GM21576 (cell line): Measurements from ENCODE around the gene EPHA4.

Source experiments
- ATAC-seq: cut with Tn5 transposase; IDR thresholded peaks from one replicate; pipeline ENCODE4 v1.9.1; 2021; ENCODE audit warnings: mild to moderate bottlenecking, moderate library complexity; ENCODE audit not compliant: unreplicated experiment

Gene EPHA4

GRCh38 chr2:221447310-221447709 lies 124.8 kb downstream of the EPHA4 start:
- no peak for ATAC-seq

GRCh38 chr2:221446140-221446539 lies 126.0 kb downstream of the EPHA4 start:
- no peak for ATAC-seq

DNA sequence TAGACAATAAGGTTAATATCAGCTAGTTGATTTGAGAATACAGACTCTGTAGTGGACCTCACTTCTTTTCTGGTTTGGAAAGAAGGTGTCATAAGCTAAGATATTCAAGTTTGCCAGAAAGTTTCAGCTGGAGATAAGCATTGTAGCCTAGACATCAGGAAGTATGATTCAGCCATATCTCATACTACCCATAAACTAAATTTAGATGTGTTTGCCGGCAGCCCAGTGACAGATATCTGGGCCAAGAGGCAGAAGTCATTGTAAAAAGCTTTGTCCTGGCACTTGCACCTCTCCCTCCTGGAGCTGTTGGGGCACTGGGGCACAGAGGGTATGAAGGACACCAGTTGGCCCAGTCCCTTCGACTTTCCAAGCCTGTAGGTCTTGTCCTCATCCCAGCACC lies 128.0 kb downstream of the EPHA4 start:
- no peak for ATAC-seq

GRCh38 chr2:221443645-221444044 lies 128.5 kb downstream of the EPHA4 start:
- ATAC-seq: no peak

DNA sequence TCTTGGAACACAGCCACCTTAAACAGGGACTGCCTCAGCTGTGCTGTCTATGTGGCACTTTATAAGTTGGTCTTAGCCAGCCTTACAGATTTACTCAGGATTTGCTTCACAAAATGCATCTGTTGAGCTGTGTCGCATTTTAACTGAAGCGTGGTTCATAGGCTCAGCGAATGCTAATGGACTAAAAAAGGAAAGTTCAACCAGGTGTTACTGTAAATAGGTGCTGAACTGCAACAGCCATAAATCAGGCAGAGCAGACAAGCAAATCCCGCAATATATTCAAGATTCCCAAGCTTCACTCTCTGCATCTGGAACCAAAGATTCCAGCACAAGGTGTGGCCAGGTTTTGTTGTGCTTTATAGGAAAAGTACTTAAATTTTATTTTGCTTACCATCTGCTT lies 130.0 kb downstream of the EPHA4 start:
- no peak for ATAC-seq

GRCh38 chr2:221439761-221440479 lies 132.2 kb downstream of the EPHA4 start:
- ATAC-seq: no peak

- no peak for ATAC-seq
Measured at GRCh38 chr2:221437056-221437455, 135.0 kb downstream of the EPHA4 start.

GRCh38 chr2:221435171-221435570 lies 136.9 kb downstream of the EPHA4 start:
- ATAC-seq: no peak

- ATAC-seq: no peak
Measured at GRCh38 chr2:221434142-221434541, 138.0 kb downstream of the EPHA4 start.

DNA sequence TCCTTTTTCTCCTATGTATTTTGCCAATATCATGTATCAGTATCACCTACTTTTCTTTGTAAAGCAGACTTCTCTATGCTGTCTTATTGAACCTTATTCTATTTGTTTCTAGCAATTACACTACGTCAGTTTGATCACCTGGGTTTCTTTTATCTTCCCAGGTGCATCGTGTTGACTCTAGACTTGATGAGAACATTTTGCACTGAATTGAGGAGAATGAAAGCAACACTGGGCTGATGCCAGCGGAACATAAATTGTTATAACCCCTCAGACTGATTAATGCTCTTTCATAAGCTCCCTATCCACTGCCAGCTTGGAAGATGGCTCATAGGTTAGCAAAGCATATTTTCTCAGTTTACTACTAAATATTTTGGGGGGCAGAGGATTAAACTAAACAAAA lies 140.6 kb downstream of the EPHA4 start:
- no peak for ATAC-seq

DNA sequence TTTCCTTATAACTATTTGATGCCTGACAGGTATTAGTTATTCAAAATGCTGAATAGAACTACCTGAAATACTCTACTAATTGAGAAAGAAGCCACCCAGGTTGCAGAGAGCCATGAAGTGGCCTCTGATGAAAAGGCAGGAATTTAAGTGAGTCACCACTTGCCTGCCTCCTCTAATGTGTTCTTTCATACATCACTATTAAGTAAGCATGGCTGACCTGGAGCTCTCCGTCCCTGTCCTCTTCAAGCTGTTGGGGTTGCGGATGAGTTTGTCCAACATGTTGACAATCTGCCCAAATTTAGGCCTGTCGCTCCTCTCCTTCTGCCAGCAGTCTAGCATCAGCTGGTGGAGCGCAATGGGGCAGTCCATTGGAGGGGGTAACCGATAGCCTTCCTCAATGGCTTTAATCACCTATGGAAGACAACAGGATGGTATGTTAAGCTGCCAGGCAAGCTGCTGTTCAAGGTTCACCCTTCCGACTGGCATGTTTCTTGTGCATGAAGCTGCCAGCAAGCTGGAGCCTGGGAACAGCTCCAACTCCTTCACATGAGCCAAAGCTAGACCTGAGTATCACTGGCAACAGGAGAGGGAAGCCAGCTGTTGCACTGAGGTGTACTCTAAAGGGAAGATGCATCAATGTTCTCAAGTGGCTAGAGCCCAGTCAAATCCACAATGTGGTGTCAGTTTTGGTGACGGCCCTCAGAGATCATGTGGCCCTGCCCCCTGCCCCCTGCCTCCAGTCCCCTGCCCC lies 142.2 kb downstream of the EPHA4 start:
- ATAC-seq: no peak

DNA sequence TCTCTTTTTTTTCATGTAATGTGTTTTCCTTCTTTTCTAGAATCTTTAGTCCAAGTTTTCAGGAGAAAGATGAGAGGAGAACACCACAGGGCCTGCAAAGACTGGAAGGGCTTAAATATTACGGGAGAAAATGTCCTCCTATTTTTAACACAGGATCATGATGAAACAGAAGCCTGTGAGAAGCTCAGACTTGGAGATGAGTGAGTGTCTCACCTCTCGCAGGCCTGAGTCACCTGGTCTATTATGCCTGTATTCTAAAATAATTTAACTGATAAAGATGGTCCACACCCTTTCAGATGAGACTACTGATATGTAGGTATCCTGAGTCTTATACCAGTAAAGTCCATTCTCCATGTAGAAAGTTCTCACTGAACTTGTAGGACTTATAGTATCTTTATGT lies 143.2 kb downstream of the EPHA4 start:
- ATAC-seq: no peak

GRCh38 chr2:221426929-221427328 lies 145.2 kb downstream of the EPHA4 start:
- ATAC-seq: no peak

- no peak for ATAC-seq
Measured at GRCh38 chr2:221425891-221426290, 146.2 kb downstream of the EPHA4 start.

DNA sequence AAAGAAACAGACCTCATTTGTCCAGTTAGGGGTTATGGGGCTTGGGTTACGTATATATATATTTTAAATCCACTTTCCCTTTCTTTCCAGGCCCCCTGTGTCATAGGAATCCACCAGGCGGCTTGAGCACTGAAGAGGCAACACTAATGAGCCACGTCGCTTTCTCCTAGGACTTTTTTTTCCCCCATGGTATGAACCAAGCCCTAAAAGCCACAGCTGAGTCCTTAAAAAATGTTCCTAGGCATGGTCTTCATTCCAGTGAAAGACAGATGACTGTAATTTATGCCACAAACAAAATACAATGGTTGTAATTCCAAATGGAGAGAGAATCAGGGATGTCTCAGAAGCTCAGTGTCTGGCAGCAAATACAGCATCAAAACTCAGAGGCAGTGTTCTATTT lies 146.8 kb downstream of the EPHA4 start:
- no peak for ATAC-seq

DNA sequence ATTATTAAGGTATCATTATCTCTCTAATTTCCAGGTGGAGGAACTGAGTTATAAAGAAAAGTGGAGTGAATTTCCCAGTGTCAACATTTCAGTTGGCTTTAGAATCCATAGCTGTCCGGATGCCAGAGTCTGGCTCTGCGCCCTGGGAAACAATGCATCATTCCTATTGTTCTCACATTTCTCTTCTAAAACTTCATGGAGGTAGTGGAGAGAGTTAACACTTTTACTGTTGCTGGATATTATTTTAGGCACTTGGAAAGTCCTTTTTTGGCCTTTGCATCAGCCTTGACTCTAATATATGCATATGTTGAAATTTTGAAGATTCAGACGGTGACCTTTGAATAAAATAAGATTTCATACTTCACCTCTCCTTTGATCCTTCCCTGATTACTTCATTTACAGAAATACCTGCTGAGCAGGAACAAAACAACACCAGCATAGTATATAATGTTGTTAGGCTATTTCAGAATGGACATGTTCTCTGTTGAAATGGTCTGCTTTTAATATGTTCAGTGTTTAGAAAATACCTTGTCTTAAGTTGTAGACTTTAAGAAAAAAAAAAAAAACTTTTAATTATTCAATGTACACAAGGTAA lies 148.8 kb downstream of the EPHA4 start:
- no peak for ATAC-seq

- no peak for ATAC-seq
Measured at GRCh38 chr2:221422516-221423209, 149.4 kb downstream of the EPHA4 start.

DNA sequence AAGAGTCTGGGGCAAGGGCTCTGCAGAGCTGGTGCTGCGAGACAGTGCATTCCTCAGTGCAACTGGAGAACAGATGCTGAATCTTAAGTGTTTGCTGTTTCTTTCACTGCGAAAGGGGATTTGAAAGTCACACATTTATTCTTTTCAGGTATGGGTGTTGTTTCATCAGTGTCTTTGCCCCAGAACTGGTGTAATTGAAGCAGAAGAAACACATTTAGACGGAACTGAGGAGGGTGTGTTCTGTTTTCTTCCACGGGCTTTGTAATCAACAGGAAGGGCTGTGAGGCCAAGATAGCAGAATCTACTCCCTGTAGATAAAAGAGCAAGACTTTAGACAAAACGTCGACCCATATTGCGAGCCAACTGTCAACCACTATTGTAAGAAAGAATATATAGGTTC lies 151.9 kb downstream of the EPHA4 start:
- no peak for ATAC-seq

GRCh38 chr2:221415789-221416188 lies 156.3 kb downstream of the EPHA4 start:
- ATAC-seq: no peak

DNA sequence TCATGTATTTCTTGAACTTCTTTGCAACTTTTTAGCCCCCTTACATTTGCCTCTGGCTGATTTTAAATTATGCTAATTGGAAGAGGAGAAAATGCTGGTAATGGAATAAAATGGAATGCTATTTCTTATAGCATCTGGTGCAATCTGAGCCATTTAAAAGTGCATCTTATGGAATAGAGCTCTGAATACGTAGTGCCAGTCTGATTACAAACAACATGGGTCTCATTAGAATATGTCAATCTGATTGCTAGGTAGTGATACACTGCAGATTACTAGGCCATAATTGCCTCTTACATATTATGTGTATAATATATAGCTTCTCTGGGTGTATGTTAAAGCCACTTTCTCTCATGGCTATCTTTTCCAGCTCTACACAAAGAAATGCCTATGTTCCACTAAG lies 159.1 kb downstream of the EPHA4 start:
- ATAC-seq: no peak

GRCh38 chr2:221410487-221410886 lies 161.6 kb downstream of the EPHA4 start:
- ATAC-seq: no peak

DNA sequence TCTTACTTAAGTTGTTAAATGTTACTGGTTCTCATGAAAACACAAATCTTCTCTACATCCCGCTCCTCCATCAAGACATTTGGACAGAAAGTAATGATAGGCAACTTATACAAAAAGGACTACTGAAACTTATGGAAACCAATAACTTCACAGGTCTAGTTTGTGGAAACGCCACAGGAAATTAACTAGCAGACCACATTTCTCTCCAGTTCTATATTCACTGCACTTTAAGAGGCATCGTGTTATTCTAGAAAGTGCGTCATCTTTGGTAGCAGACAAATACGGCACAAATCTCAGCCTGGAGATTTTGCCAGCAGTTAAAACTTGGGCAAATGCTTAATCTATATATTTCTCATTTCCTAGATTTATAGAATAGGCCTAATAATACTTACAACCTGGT lies 164.3 kb downstream of the EPHA4 start:
- no peak for ATAC-seq
